ENCODE measurements around the gene INHBC.
A peak's percentile ranks its signal among the peaks of the same experiment; 100 is the strongest.

Gene INHBC

GRCh38 chr12:57454566-57455373 is 20.2 kb downstream of the INHBC start, which contains the start of gene INHBE:
Gene INHBE, plus strand, starts transcription at chr12:57455307. Its CDS starts 230 bp downstream, at chr12:57455537.
- DNase-seq (ENCODE audit: low read depth, low spot score): no peak

- DNase-seq (ENCODE audit: low read depth, low spot score): no peak
These were observed 21.0 kb downstream of the INHBC start for GRCh38 chr12:57455374-57456144.

GRCh38 chr12:57456145-57456700 is 21.6 kb downstream of the INHBC start:
- no peak for DNase-seq (ENCODE audit: low read depth, low spot score)

- DNase-seq (ENCODE audit: low read depth, low spot score): no peak
These were observed 22.3 kb downstream of the INHBC start for GRCh38 chr12:57456737-57457490.

GRCh38 chr12:57458665-57459054 is 24.1 kb downstream of the INHBC start:
- DNase-seq (ENCODE audit: low read depth, low spot score): no peak

- peak; percentile 92 for DNase-seq (ENCODE audit: low read depth, low spot score)
These were observed 24.6 kb downstream of the INHBC start for GRCh38 chr12:57459055-57459749.

- DNase-seq (ENCODE audit: low read depth, low spot score): no peak
These were observed 25.3 kb downstream of the INHBC start, which contains the start of gene GLI1 for GRCh38 chr12:57459750-57460467. Gene GLI1, plus strand, starts transcription at chr12:57459785. Its CDS starts 3,907 bp downstream, at chr12:57463692.

- DNase-seq (ENCODE audit: low read depth, low spot score): no peak
These were observed 25.8 kb downstream of the INHBC start for GRCh38 chr12:57460468-57460784.

GRCh38 chr12:57460841-57461275 is 26.3 kb downstream of the INHBC start:
- no peak for DNase-seq (ENCODE audit: low read depth, low spot score)

GRCh38 chr12:57461276-57461916 is 26.8 kb downstream of the INHBC start:
- no peak for DNase-seq (ENCODE audit: low read depth, low spot score)

GRCh38 chr12:57461917-57462250 is 27.3 kb downstream of the INHBC start:
- no peak for DNase-seq (ENCODE audit: low read depth, low spot score)

- DNase-seq (ENCODE audit: low read depth, low spot score): peak; percentile 82
These were observed 27.8 kb downstream of the INHBC start for GRCh38 chr12:57462251-57462911.

GRCh38 chr12:57462912-57463253 is 28.3 kb downstream of the INHBC start:
- DNase-seq (ENCODE audit: low read depth, low spot score): no peak

GRCh38 chr12:57464569-57464968 is 30.0 kb downstream of the INHBC start:
- no peak for DNase-seq (ENCODE audit: low read depth, low spot score)

GRCh38 chr12:57465030-57465746 is 30.6 kb downstream of the INHBC start:
- DNase-seq (ENCODE audit: low read depth, low spot score): no peak

- no peak for DNase-seq (ENCODE audit: low read depth, low spot score)
These were observed 31.3 kb downstream of the INHBC start for GRCh38 chr12:57465747-57466505.

- DNase-seq (ENCODE audit: low read depth, low spot score): no peak
These were observed 32.8 kb downstream of the INHBC start for GRCh38 chr12:57467212-57467874.

GRCh38 chr12:57467915-57468314 is 33.3 kb downstream of the INHBC start:
- DNase-seq (ENCODE audit: low read depth, low spot score): no peak
